GM21381 (cell line): Measurements from ENCODE around the gene MVP.

Experiments
- ATAC-seq: cut with Tn5 transposase; IDR thresholded peaks from one replicate; pipeline ENCODE4 v1.9.1; 2021; ENCODE audit warnings: mild to moderate bottlenecking, moderate library complexity; ENCODE audit not compliant: unreplicated experiment

The MVP gene

GRCh38 chr16:29804020-29804419, 16.2 kb upstream of the MVP start:
- ATAC-seq, result no peak

GRCh38 chr16:29804455-29805231, 15.6 kb upstream of the MVP start:
- ATAC-seq, result no peak

- ATAC-seq, result peak; percentile 52
Measured at GRCh38 chr16:29805232-29806098, 14.8 kb upstream of the MVP start.

GRCh38 chr16:29806099-29806579, 14.1 kb upstream of the MVP start, which contains the start of gene MAZ:
Gene MAZ, plus strand, starts transcription at chr16:29806529. Its CDS starts 173 bp downstream, at chr16:29806702.
- no peak for ATAC-seq

GRCh38 chr16:29806641-29807425, 13.4 kb upstream of the MVP start:
- no peak for ATAC-seq

GRCh38 chr16:29807426-29808218, 12.6 kb upstream of the MVP start:
- ATAC-seq, result no peak

GRCh38 chr16:29808219-29808900, 11.9 kb upstream of the MVP start:
- ATAC-seq, result no peak

GRCh38 chr16:29809031-29809747, 11.1 kb upstream of the MVP start:
- ATAC-seq, result no peak

- no peak for ATAC-seq
Measured at GRCh38 chr16:29809850-29810698, 10.2 kb upstream of the MVP start.

- no peak for ATAC-seq
Measured at GRCh38 chr16:29810699-29811169, 9.5 kb upstream of the MVP start.

GRCh38 chr16:29811170-29811895, 8.9 kb upstream of the MVP start:
- ATAC-seq, result no peak

- no peak for ATAC-seq
Measured at GRCh38 chr16:29811896-29812665, 8.2 kb upstream of the MVP start, which contains the start of gene PRRT2. Gene PRRT2, plus strand, starts transcription at chr16:29812193. Its CDS starts 862 bp downstream, at chr16:29813055.

- no peak for ATAC-seq
Measured at GRCh38 chr16:29812754-29813643, 7.3 kb upstream of the MVP start.

GRCh38 chr16:29813644-29814562, 6.4 kb upstream of the MVP start:
- no peak for ATAC-seq
